GM23338 (cell line): ENCODE data around the gene ZMYND8. TPM values are rescaled to one million over a fixed set of nuclear protein-coding genes. Genes with fewer than 3 reads are reported as not detected.

Experiments used
- ATAC-seq: fragments of 200-7000 bp; cut with Tn5 transposase; 3 replicates; pipeline ENCODE4 v1.9.1; 2020
- DNase-seq: peaks from one replicate; pipeline ENCODE4 v3.0.0-alpha.2; 2015; ENCODE audit warnings: low spot score
- H2AFZ ChIP-seq: fragments of 200-600 bp; sonication (generic); 2 replicates; pipeline ENCODE4 v1.8.0; 2016; ENCODE audit warnings: antibody characterized with exemption, mild to moderate bottlenecking, moderate library complexity
- H3F3A ChIP-seq: fragments of 200-600 bp; sonication (generic); replicated peaks from 2 replicates; pipeline ENCODE4 v1.8.0; 2017; ENCODE audit warnings: antibody characterized with exemption, mixed run types, low read depth
- H3K27ac ChIP-seq: fragments of 200-600 bp; sonication (generic); 2 replicates; pipeline ENCODE4 v1.6.1; 2016; ENCODE audit warnings: low read depth
- H3K27me3 ChIP-seq: fragments of 200-600 bp; sonication (generic); 2 replicates; pipeline ENCODE4 v1.8.0; 2016; ENCODE audit warnings: mild to moderate bottlenecking, mixed run types, moderate library complexity; ENCODE audit not compliant: insufficient read depth
- H3K36me3 ChIP-seq: fragments of 200-600 bp; sonication (generic); 2 replicates; pipeline ENCODE4 v1.8.0; 2016; ENCODE audit warnings: mild to moderate bottlenecking; ENCODE audit not compliant: insufficient read depth
- H3K4me1 ChIP-seq: fragments of 200-600 bp; sonication (generic); 2 replicates; pipeline ENCODE4 v1.8.0; 2016; ENCODE audit warnings: mild to moderate bottlenecking, moderate library complexity; ENCODE audit not compliant: insufficient read depth
- H3K4me2 ChIP-seq: fragments of 200-600 bp; sonication (generic); 2 replicates; pipeline ENCODE4 v1.7.1; 2017; ENCODE audit warnings: mixed run types
- H3K4me3 ChIP-seq: fragments of 200-600 bp; sonication (generic); 2 replicates; pipeline ENCODE4 v1.6.1; 2016; ENCODE audit warnings: mixed run types
- H3K79me2 ChIP-seq: fragments of 200-600 bp; sonication (generic); replicated peaks from 2 replicates; pipeline ENCODE4 v1.8.0; 2017; ENCODE audit warnings: mild to moderate bottlenecking; ENCODE audit not compliant: insufficient read depth
- H3K9me2 ChIP-seq: fragments of 200-600 bp; sonication (generic); 2 replicates; pipeline ENCODE4 v1.8.0; 2017; ENCODE audit not compliant: insufficient read depth
- H4K20me1 ChIP-seq: fragments of 200-600 bp; sonication (generic); replicated peaks from 2 replicates; pipeline ENCODE4 v1.8.0; 2017; ENCODE audit warnings: mild to moderate bottlenecking; ENCODE audit not compliant: insufficient read depth
- H3K27ac Mint-ChIP-seq: 2 replicates; pipeline ENCODE4 v1.8.0; 2020; ENCODE audit warnings: inconsistent platforms, mild to moderate bottlenecking, moderate library complexity, mixed read lengths
- H3K27me3 Mint-ChIP-seq: 3 replicates; pipeline ENCODE4 v1.8.0; 2022; ENCODE audit warnings: low read depth, mild to moderate bottlenecking, moderate library complexity, mixed read lengths, inconsistent platforms; ENCODE audit not compliant: insufficient read depth, poor library complexity
- H3K36me3 Mint-ChIP-seq: 3 replicates; pipeline ENCODE4 v1.8.0; 2021; ENCODE audit warnings: low read depth, mild to moderate bottlenecking, inconsistent platforms, moderate library complexity, mixed read lengths
- H3K4me1 Mint-ChIP-seq: 3 replicates; pipeline ENCODE4 v1.8.0; 2020; ENCODE audit warnings: mild to moderate bottlenecking, inconsistent platforms, mixed read lengths
- H3K4me3 Mint-ChIP-seq: 3 replicates; pipeline ENCODE4 v1.8.0; 2021; ENCODE audit warnings: moderate library complexity, mild to moderate bottlenecking, inconsistent platforms, mixed read lengths
- H3K9me3 Mint-ChIP-seq: 3 replicates; pipeline ENCODE4 v1.8.0; 2020; ENCODE audit warnings: moderate library complexity, mild to moderate bottlenecking, inconsistent platforms, mixed read lengths
- CREB1 ChIP-seq: fragments of 250-450 bp; sonication (Bioruptor Pico); IDR thresholded peaks from 2 replicates; pipeline ENCODE4 v1.5.0; 2020; ENCODE audit warnings: low read depth, mild to moderate bottlenecking, moderate library complexity
- CTCF ChIP-seq, 2 experiments: fragments of 200-600 bp in 1 of 2; sonication (generic) in 1 of 2; conservative IDR thresholded peaks; 2 replicates each; pipeline versions ENCODE4 v1.5.1 to v1.6.1; 2016 to 2017; ENCODE audit warnings: antibody characterized with exemption in 2 of 2, low read depth in 2 of 2, mild to moderate bottlenecking in 2 of 2, moderate library complexity in 1 of 2
- JUNB ChIP-seq: IDR thresholded peaks from one replicate; pipeline ENCODE4 v1.6.1; 2016; ENCODE audit warnings: antibody characterized with exemption; ENCODE audit not compliant: unreplicated experiment
- POLR2AphosphoS5 ChIP-seq: IDR thresholded peaks from 2 replicates; pipeline ENCODE4 v1.6.1; 2016; ENCODE audit warnings: antibody characterized with exemption, low read depth
- ZNF114 ChIP-seq: fragments of 250-450 bp; sonication (Bioruptor Pico); IDR thresholded peaks from 2 replicates; pipeline ENCODE4 v1.5.0; 2020; ENCODE audit warnings: mild to moderate bottlenecking, moderate library complexity
- polyA plus RNA-seq: library from polyadenylated mRNA; unstranded; fragments of >200 nt; fragmentation: Nextera tagmentation; extraction: Ambion mirVana; gene quantifications from 2 replicates; pipeline ENCODE4 v1.2.1, GENCODE V29; 2016
- total RNA-seq: library from RNA; depleted of rRNA; stranded (reverse); fragments of >200 nt; shearing (Covaris generic); gene quantifications from 2 replicates; pipeline ENCODE4 v1.2.3, GENCODE V29; 2014
- TF ChIP-seq, protein P1 (sequence below): fragments of 250-450 bp; sonication (Bioruptor Pico); IDR thresholded peaks from 2 replicates; pipeline ENCODE4 v1.5.0; 2020; ENCODE audit warnings: mild to moderate bottlenecking, moderate library complexity

ZMYND8 gene
- total and polyA plus RNA-seq, 2 experiments from 2014 or later = 70.9 to 128 TPM

GRCh38 chr20:47236639-47236900 is 119.9 kb downstream of the ZMYND8 start:
- Mint-ChIP-seq H3K9me3 (no peaks in the 10 kb centered on the region), H3K4me3 (no peak overlapping the region), H3K36me3 (peaks cover 83% of the 10 kb centered on the region), H3K4me1 (peaks cover 15% of the 10 kb centered on the region), H3K27me3 (peaks cover 20% of the 10 kb centered on the region), H3K27ac (peak overlapping the region; percentile 44; the same call in 1 of the 2 replicates)
- ATAC-seq (no peak), DNase-seq (no peak)
- no peaks in the 10 kb centered on the region for H3K27me3 ChIP-seq
- TF ChIP-seq, protein P1, sequence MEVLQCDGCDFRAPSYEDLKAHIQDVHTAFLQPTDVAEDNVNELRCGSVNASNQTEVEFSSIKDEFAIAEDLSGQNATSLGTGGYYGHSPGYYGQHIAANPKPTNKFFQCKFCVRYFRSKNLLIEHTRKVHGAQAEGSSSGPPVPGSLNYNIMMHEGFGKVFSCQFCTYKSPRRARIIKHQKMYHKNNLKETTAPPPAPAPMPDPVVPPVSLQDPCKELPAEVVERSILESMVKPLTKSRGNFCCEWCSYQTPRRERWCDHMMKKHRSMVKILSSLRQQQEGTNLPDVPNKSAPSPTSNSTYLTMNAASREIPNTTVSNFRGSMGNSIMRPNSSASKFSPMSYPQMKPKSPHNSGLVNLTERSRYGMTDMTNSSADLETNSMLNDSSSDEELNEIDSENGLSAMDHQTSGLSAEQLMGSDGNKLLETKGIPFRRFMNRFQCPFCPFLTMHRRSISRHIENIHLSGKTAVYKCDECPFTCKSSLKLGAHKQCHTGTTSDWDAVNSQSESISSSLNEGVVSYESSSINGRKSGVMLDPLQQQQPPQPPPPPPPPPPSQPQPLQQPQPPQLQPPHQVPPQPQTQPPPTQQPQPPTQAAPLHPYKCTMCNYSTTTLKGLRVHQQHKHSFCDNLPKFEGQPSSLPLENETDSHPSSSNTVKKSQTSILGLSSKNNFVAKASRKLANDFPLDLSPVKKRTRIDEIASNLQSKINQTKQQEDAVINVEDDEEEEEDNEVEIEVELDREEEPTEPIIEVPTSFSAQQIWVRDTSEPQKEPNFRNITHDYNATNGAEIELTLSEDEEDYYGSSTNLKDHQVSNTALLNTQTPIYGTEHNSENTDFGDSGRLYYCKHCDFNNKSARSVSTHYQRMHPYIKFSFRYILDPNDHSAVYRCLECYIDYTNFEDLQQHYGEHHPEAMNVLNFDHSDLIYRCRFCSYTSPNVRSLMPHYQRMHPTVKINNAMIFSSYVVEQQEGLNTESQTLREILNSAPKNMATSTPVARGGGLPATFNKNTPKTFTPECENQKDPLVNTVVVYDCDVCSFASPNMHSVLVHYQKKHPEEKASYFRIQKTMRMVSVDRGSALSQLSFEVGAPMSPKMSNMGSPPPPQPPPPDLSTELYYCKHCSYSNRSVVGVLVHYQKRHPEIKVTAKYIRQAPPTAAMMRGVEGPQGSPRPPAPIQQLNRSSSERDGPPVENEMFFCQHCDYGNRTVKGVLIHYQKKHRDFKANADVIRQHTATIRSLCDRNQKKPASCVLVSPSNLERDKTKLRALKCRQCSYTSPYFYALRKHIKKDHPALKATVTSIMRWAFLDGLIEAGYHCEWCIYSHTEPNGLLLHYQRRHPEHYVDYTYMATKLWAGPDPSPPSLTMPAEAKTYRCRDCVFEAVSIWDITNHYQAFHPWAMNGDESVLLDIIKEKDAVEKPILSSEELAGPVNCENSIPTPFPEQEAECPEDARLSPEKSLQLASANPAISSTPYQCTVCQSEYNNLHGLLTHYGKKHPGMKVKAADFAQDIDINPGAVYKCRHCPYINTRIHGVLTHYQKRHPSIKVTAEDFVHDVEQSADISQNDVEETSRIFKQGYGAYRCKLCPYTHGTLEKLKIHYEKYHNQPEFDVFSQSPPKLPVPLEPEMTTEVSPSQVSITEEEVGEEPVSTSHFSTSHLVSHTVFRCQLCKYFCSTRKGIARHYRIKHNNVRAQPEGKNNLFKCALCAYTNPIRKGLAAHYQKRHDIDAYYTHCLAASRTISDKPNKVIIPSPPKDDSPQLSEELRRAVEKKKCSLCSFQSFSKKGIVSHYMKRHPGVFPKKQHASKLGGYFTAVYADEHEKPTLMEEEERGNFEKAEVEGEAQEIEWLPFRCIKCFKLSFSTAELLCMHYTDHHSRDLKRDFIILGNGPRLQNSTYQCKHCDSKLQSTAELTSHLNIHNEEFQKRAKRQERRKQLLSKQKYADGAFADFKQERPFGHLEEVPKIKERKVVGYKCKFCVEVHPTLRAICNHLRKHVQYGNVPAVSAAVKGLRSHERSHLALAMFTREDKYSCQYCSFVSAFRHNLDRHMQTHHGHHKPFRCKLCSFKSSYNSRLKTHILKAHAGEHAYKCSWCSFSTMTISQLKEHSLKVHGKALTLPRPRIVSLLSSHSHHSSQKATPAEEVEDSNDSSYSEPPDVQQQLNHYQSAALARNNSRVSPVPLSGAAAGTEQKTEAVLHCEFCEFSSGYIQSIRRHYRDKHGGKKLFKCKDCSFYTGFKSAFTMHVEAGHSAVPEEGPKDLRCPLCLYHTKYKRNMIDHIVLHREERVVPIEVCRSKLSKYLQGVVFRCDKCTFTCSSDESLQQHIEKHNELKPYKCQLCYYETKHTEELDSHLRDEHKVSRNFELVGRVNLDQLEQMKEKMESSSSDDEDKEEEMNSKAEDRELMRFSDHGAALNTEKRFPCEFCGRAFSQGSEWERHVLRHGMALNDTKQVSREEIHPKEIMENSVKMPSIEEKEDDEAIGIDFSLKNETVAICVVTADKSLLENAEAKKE (CRISPR knock-in tag) = no peak
- no peak for TF ChIP-seq ZNF114
- no peak for TF ChIP-seq POLR2AphosphoS5
- no peak for TF ChIP-seq JUNB
- TF ChIP-seq CREB1 (CRISPR knock-in tag) = no peak
- TF ChIP-seq CTCF (conservative IDR thresholded peaks at IDR 0.05; ENCODE audit: low read depth in 2 of 2) = no peak
- H3K4me3 ChIP-seq = no peak overlapping the region
- 0 out of 2 replicates have a peak overlapping the region, but pooled peaks have one; percentile 45 for H3K27ac ChIP-seq
- peaks cover 8% of the 10 kb centered on the region for H4K20me1 ChIP-seq
- no peaks in the 10 kb centered on the region for H3K9me2 ChIP-seq
- H3K4me2 ChIP-seq = no peak overlapping the region
- peaks cover 53% of the 10 kb centered on the region for H3K79me2 ChIP-seq
- H3F3A ChIP-seq = peaks cover 29% of the 10 kb centered on the region; the same call in 1 of the 2 replicates
- peaks cover 4% of the 10 kb centered on the region; the same call in 1 of the 2 replicates for H3K4me1 ChIP-seq
- H2AFZ ChIP-seq = no peak overlapping the region
- peaks cover 56% of the 10 kb centered on the region for H3K36me3 ChIP-seq
